ENCODE results near the gene HPSE2.

DNA sequence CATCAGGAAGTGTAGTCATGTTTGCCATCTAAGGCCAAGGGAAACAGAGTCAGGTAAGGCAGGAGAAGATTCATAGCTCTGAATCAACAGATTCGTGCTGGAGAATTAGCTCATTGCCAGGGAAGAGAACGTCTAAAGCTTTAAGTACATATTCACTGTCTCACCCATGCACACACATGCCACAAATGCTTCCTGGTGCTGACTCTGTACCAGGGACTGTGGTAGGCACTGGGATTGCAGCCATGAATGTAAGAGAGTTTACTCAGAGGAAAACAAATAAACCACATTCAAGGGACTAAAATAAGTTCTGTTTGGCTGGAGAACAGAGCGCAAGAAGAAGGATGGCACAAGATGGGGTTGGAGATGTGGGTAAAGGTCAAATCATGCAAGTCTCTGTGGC is 699.1 kb downstream of the HPSE2 start:
- TF ChIP-seq, protein P1, sequence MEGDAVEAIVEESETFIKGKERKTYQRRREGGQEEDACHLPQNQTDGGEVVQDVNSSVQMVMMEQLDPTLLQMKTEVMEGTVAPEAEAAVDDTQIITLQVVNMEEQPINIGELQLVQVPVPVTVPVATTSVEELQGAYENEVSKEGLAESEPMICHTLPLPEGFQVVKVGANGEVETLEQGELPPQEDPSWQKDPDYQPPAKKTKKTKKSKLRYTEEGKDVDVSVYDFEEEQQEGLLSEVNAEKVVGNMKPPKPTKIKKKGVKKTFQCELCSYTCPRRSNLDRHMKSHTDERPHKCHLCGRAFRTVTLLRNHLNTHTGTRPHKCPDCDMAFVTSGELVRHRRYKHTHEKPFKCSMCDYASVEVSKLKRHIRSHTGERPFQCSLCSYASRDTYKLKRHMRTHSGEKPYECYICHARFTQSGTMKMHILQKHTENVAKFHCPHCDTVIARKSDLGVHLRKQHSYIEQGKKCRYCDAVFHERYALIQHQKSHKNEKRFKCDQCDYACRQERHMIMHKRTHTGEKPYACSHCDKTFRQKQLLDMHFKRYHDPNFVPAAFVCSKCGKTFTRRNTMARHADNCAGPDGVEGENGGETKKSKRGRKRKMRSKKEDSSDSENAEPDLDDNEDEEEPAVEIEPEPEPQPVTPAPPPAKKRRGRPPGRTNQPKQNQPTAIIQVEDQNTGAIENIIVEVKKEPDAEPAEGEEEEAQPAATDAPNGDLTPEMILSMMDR (IDR thresholded peaks at IDR 0.05 in 4 of 5, conservative IDR thresholded peaks at IDR 0.05 in 1 of 5), result no peak
- TF ChIP-seq POLR2A (IDR thresholded peaks at IDR 0.05), result no peak

Data from gastrocnemius medialis (tissue), 4 donors.